K562 (cell line): Measurements from ENCODE around the gene TMEM242. TPM values are rescaled to one million over a fixed set of nuclear protein-coding genes. Genes with fewer than 3 reads are reported as not detected.

Source experiments
- ATF1 ChIP-seq, 2 experiments: fragments of 450-650 bp in 1 of 2; IDR thresholded peaks; 2 replicates each; pipeline ENCODE4 v1.6.1; 2016; ENCODE audit warnings: missing compliant biosample characterization in 1 of 2, missing genetic modification characterization in 1 of 2
- BRF1 ChIP-seq: IDR thresholded peaks from 3 replicates; pipeline ENCODE4 v1.6.1; 2011; ENCODE audit warnings: borderline replicate concordance, mild to moderate bottlenecking; ENCODE audit not compliant: insufficient read length; ENCODE audit errors: extremely low read depth
- CTBP1 ChIP-seq: fragments of 450-650 bp; IDR thresholded peaks from 2 replicates; pipeline ENCODE4 v1.6.1; 2016; ENCODE audit warnings: borderline replicate concordance
- MYBL2 ChIP-seq, 2 experiments: fragments of 450-650 bp in 1 of 2; sonication (generic) in 1 of 2; formaldehyde crosslinking in 1 of 2; IDR thresholded peaks; 2 replicates each; pipeline versions ENCODE4 v1.6.1 to v1.8.1; 2017 to 2022; ENCODE audit warnings: borderline replicate concordance in 1 of 2, inconsistent platforms in 1 of 2, low read depth in 1 of 2, mild to moderate bottlenecking in 1 of 2, missing genetic modification reagents in 1 of 2, moderate library complexity in 1 of 2
- NFRKB ChIP-seq: fragments of 450-650 bp; IDR thresholded peaks from 2 replicates; pipeline ENCODE4 v1.6.1; 2016; ENCODE audit warnings: low read depth
- PML ChIP-seq: IDR thresholded peaks from 2 replicates; pipeline ENCODE4 v1.6.1; 2012; ENCODE audit warnings: low read length, inconsistent platforms
- PRPF4 ChIP-seq: fragments of 200-400 bp; formaldehyde crosslinking; IDR thresholded peaks from one replicate; pipeline ENCODE4 v1.6.1; 2017; ENCODE audit warnings: low read length, low read depth, mild to moderate bottlenecking; ENCODE audit not compliant: insufficient read depth, poor library complexity, severe bottlenecking
- SMAD2 ChIP-seq: fragments of 150-350 bp; IDR thresholded peaks from 2 replicates; pipeline ENCODE4 v1.6.1; 2014; ENCODE audit warnings: low read depth, mild to moderate bottlenecking, low read length
- SMAD4 ChIP-seq: fragments of 250-450 bp; sonication (Bioruptor Pico); conservative IDR thresholded peaks from 2 replicates; pipeline ENCODE4 v1.8.0; 2021; ENCODE audit warnings: inconsistent platforms, mild to moderate bottlenecking, moderate library complexity
- SPI1 ChIP-seq: IDR thresholded peaks from 2 replicates; pipeline ENCODE4 v1.6.1; 2011; ENCODE audit warnings: low read depth, low read length, control low read depth, borderline replicate concordance
- SRSF3 ChIP-seq: fragments of 200-400 bp; formaldehyde crosslinking; IDR thresholded peaks from 2 replicates; pipeline ENCODE4 v1.6.1; 2016; ENCODE audit warnings: mild to moderate bottlenecking, low read length, moderate library complexity; ENCODE audit not compliant: insufficient read depth
- YBX1 ChIP-seq: fragments of 450-650 bp; IDR thresholded peaks from 2 replicates; pipeline ENCODE4 v1.7.1; 2016; ENCODE audit warnings: mild to moderate bottlenecking
- ZKSCAN1 ChIP-seq: fragments of 150-350 bp; IDR thresholded peaks from 2 replicates; pipeline ENCODE4 v1.6.1; 2016; ENCODE audit warnings: low read depth, low read length
- ZNF436 ChIP-seq: fragments of 250-450, 450-650 bp; sonication (Bioruptor Pico); formaldehyde crosslinking; IDR thresholded peaks from 2 replicates; pipeline ENCODE4 v1.7.0; 2020; ENCODE audit warnings: mild to moderate bottlenecking
- polyA plus RNA-seq, 8 experiments: library from polyadenylated mRNA; depleted of rRNA in 4 of 8; stranded (reverse) in 5 of 8; unstranded in 3 of 8; fragments of >200 nt; fragmentation: Nextera tagmentation in 2 of 8; fragmentation: Illumina TruSeq in 1 of 8; extraction: Ambion mirVana in 2 of 8; extraction: Trizol in 1 of 8; gene quantifications; 2 replicates each; pipeline versions ENCODE4 v1.2.1 to v1.2.3, GENCODE V29; 2011 to 2014; ENCODE audit warnings: inconsistent platforms in 1 of 8, missing spikeins in 1 of 8
- total RNA-seq, 7 experiments: library from RNA; depleted of rRNA in 6 of 7; stranded (reverse); fragments of >200 nt in 6 of 7; fragmentation: Illumina TruSeq in 2 of 7; extraction: Trizol in 2 of 7; gene quantifications; 2 replicates each; pipeline versions ENCODE4 v1.2.1 to v1.2.3, GENCODE V29; 2011 to 2021; ENCODE audit warnings: low replicate concordance in 1 of 7
- TF ChIP-seq, protein P1 (sequence below): fragments of 250-450 bp; sonication (Bioruptor Pico); IDR thresholded peaks from 2 replicates; pipeline ENCODE4 v1.4.0; 2020; ENCODE audit warnings: mild to moderate bottlenecking, moderate library complexity, borderline replicate concordance
- TF ChIP-seq, protein P2 (sequence below): fragments of 200-400 bp; formaldehyde crosslinking; IDR thresholded peaks from 2 replicates; pipeline ENCODE4 v1.6.1; 2017; ENCODE audit warnings: mild to moderate bottlenecking, low read depth, low read length, moderate library complexity
- TF ChIP-seq, protein P3 (sequence below): sonication (generic); IDR thresholded peaks from 2 replicates; pipeline ENCODE4 v1.6.1; 2016
- TF ChIP-seq, protein P4 (sequence below): fragments of 250-450 bp; sonication (Bioruptor Pico); IDR thresholded peaks from 2 replicates; pipeline ENCODE4 v1.4.0; 2020; ENCODE audit warnings: borderline replicate concordance

The TMEM242 gene
- total and polyA plus RNA-seq, 9 of the 15 experiments (the other 6 are each of a cell fraction or from before 2014, with no cell fraction given) = 9.5 to 35.3 (median 16.5) TPM

DNA sequence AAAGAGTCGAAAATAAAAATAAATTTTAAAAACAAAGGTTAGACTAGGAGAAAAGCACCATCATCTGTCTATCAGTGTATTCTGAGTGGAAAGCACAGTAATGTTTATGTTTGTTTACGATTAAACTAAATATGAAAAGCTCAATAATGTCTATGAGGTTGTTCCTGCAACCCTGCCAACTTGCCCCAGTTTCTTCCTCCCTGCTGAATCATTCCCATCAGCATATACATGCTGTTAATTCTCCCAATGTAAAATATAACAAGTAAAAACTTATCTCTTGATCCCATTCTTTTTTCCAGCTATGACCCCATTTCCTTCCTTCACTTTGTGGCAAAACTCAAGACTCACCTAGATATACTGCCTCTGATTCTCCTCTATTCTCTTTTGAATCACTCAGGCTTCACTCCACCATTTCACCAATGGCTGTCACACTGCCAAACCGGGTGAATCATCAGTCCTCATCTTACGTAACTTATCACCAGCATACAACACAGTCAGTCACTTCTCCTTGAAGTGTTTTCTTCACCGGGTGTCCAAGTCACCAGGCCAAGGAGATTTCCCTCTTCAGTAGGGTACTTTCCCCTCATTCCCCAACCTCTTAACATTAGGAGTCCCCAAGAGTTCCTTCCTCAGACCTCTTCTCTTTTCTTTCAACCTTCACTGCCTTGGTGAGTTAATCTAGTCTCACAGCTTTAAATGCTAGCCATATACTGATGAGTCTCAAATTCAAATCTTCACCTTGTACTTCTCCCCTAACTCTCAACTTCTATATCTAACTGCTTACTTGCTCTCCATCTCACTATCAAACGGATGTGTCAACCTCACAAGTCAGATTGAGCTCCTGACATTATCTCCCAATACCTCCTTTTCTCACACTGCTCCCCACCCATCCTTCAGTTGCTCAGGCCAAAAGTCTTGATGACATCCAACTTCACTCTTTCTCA, 6.2 kb downstream of the TMEM242 start (continued):
- TF ChIP-seq, protein P1, sequence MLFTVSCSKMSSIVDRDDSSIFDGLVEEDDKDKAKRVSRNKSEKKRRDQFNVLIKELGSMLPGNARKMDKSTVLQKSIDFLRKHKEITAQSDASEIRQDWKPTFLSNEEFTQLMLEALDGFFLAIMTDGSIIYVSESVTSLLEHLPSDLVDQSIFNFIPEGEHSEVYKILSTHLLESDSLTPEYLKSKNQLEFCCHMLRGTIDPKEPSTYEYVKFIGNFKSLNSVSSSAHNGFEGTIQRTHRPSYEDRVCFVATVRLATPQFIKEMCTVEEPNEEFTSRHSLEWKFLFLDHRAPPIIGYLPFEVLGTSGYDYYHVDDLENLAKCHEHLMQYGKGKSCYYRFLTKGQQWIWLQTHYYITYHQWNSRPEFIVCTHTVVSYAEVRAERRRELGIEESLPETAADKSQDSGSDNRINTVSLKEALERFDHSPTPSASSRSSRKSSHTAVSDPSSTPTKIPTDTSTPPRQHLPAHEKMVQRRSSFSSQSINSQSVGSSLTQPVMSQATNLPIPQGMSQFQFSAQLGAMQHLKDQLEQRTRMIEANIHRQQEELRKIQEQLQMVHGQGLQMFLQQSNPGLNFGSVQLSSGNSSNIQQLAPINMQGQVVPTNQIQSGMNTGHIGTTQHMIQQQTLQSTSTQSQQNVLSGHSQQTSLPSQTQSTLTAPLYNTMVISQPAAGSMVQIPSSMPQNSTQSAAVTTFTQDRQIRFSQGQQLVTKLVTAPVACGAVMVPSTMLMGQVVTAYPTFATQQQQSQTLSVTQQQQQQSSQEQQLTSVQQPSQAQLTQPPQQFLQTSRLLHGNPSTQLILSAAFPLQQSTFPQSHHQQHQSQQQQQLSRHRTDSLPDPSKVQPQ (CRISPR knock-in tag) = no peak
- peak; percentile 54; the same call in 1 of the 2 replicates for TF ChIP-seq ZKSCAN1
- no peak for TF ChIP-seq SRSF3
- peak; percentile 38; the same call in 1 of the 2 replicates for TF ChIP-seq SMAD4 (CRISPR knock-in tag)
- TF ChIP-seq YBX1 = no peak
- peak; percentile 72 for TF ChIP-seq CTBP1
- TF ChIP-seq SPI1 = 0 out of 2 replicates have a peak, but pooled peaks have one; percentile 8
- 0 out of 2 replicates have a peak, but pooled peaks have one; percentile 22 for TF ChIP-seq MYBL2 (IDR thresholded peaks at IDR 0.05; ENCODE audit: low read depth)
- TF ChIP-seq MYBL2 (CRISPR knock-in tag; IDR thresholded peaks at IDR 0.05; ENCODE audit: borderline replicate concordance) = no peak
- TF ChIP-seq SMAD2 = no peak
- no peak for TF ChIP-seq BRF1
- TF ChIP-seq NFRKB = peak; percentile 18; the same call in 1 of the 2 replicates
- no peak for TF ChIP-seq ATF1 (CRISPR knock-in tag; IDR thresholded peaks at IDR 0.05)
- peak; percentile 85 for TF ChIP-seq ATF1 (tag; IDR thresholded peaks at IDR 0.05)
- TF ChIP-seq, protein P2, sequence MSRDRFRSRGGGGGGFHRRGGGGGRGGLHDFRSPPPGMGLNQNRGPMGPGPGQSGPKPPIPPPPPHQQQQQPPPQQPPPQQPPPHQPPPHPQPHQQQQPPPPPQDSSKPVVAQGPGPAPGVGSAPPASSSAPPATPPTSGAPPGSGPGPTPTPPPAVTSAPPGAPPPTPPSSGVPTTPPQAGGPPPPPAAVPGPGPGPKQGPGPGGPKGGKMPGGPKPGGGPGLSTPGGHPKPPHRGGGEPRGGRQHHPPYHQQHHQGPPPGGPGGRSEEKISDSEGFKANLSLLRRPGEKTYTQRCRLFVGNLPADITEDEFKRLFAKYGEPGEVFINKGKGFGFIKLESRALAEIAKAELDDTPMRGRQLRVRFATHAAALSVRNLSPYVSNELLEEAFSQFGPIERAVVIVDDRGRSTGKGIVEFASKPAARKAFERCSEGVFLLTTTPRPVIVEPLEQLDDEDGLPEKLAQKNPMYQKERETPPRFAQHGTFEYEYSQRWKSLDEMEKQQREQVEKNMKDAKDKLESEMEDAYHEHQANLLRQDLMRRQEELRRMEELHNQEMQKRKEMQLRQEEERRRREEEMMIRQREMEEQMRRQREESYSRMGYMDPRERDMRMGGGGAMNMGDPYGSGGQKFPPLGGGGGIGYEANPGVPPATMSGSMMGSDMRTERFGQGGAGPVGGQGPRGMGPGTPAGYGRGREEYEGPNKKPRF = no peak
- no peak for TF ChIP-seq PRPF4
- TF ChIP-seq ZNF436 (CRISPR knock-in tag) = no peak
- no peak for TF ChIP-seq PML
- TF ChIP-seq, protein P3, sequence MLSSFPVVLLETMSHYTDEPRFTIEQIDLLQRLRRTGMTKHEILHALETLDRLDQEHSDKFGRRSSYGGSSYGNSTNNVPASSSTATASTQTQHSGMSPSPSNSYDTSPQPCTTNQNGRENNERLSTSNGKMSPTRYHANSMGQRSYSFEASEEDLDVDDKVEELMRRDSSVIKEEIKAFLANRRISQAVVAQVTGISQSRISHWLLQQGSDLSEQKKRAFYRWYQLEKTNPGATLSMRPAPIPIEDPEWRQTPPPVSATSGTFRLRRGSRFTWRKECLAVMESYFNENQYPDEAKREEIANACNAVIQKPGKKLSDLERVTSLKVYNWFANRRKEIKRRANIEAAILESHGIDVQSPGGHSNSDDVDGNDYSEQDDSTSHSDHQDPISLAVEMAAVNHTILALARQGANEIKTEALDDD = peak; percentile 91
- TF ChIP-seq, protein P4, sequence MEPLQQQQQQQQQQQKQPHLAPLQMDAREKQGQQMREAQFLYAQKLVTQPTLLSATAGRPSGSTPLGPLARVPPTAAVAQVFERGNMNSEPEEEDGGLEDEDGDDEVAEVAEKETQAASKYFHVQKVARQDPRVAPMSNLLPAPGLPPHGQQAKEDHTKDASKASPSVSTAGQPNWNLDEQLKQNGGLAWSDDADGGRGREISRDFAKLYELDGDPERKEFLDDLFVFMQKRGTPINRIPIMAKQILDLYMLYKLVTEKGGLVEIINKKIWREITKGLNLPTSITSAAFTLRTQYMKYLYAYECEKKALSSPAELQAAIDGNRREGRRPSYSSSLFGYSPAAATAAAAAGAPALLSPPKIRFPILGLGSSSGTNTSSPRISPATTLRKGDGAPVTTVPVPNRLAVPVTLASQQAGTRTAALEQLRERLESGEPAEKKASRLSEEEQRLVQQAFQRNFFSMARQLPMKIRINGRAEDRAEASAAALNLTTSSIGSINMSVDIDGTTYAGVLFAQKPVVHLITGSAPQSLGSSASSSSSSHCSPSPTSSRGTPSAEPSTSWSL (CRISPR knock-in tag) = no peak
